GM18951 (cell line): ENCODE data around the gene AFAP1.

Source experiments
- POLR2A ChIP-seq: IDR thresholded peaks from 4 replicates; pipeline ENCODE4 v1.6.1; 2011; ENCODE audit warnings: mild to moderate bottlenecking; ENCODE audit not compliant: insufficient read length, insufficient read depth; ENCODE audit errors: extremely low read depth
- in situ Hi-C: fragments of 300-500 bp; cut with MboI; formaldehyde crosslinking; loops from one replicate; pipeline ENCODE4 v1.12.0; 2022; ENCODE audit warnings: low sequenced_read_pairs, mixed read lengths, inconsistent platforms; ENCODE audit not compliant: unreplicated experiment

The AFAP1 gene

GRCh38 chr4:7899184-7899869 is 40.3 kb downstream of the AFAP1 start:
- in situ Hi-C loops: no loop called here
- no peak for TF ChIP-seq POLR2A

GRCh38 chr4:7898385-7898784 is 41.3 kb downstream of the AFAP1 start:
- no peak for TF ChIP-seq POLR2A
- in situ Hi-C loops: no loop called here

DNA sequence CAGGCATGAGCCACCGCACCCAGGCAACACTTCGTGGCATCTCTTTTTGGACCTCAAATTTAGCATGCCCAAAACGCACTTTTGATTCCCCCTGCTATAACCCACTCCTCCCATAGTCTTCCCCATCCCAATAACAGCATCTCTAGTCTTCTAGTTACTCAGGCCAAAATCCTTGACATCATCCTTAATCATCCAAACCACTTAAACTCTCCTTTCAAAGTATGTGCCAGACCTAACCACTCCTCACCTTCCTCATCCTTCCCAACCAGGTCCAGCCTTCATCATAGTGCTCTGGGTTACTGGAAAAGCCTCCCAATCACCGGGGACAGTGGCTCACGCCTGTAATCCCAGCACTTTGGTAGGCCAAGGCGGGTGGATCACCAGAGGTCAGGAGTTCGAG is 41.9 kb downstream of the AFAP1 start:
- TF ChIP-seq POLR2A: no peak
- in situ Hi-C loops: no loop called here

DNA sequence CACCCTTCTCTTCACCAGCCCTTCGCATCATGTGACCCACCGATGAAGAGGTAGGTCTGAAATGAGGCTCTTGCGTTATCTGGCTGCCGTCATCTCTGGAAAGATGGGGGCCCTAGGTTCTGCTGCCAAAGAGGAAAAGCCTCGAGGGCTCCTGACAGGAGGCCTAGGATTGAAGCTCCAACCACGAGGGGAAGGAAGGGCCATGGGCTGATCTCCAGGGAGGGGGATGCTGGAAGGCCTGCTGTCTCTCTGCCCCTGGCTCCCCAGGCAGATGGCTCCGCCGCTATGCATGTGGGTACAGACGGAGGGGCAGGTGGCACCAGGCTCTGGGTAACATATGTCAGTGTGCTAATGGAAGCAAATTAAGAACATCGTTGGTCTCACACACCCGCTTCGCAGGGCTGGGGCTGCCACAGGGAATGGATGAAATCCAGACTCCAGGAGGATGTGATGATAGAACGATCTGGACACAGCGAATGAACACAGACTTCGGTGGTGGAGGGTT is 44.9 kb downstream of the AFAP1 start:
- in situ Hi-C loops: no loop called here
- TF ChIP-seq POLR2A: no peak

DNA sequence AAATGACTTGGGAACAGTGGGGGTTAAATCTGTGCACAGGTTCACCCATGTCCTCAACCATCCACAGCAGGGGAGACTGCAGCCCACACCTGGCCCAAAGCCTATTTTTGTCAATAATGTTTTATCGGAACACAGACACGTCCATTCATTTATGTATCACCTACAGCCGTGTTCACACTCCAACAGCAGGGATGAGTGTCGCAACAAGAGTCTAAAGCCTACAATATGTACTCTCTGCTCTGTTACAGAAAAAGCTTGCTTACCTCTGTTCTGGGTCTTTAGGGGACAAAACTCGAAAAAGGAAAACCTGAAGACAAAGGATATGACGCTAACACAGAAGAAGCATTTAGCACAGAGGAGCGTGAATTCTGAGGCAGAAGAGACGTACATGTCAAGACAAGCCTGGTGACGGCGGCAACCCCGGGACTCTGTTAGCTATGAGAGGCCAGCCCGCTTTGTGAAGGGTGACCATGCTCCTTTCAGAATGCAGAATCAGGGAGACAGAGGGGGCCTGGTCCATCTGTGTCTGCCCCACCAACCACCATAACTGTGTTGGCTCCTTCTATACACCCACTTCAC is 45.5 kb downstream of the AFAP1 start:
- in situ Hi-C loops: no loop called here

DNA sequence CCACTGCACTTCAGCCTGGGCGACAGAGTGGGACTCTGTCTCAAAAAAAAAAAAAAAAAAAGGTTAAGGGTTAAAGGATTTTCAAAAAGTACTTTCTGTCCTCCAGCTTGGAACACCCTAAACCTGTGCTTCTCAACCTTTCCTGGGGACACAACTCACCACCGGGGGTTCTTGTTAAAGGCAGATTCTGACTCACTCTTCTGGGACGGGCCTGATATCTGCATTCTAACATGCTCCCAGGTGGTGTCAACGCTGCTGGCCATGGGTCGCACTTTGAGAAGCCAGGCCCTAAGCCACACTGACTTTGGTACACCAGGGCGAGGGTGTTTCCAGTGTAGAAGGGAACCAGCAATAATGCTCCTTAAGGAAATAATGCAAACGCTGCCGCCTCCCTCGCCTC is 46.1 kb downstream of the AFAP1 start:
- in situ Hi-C loops: no loop called here
- no peak for TF ChIP-seq POLR2A

More for the DNA sequence above, 45.5 kb downstream of the AFAP1 start:
- no peak for TF ChIP-seq POLR2A

DNA sequence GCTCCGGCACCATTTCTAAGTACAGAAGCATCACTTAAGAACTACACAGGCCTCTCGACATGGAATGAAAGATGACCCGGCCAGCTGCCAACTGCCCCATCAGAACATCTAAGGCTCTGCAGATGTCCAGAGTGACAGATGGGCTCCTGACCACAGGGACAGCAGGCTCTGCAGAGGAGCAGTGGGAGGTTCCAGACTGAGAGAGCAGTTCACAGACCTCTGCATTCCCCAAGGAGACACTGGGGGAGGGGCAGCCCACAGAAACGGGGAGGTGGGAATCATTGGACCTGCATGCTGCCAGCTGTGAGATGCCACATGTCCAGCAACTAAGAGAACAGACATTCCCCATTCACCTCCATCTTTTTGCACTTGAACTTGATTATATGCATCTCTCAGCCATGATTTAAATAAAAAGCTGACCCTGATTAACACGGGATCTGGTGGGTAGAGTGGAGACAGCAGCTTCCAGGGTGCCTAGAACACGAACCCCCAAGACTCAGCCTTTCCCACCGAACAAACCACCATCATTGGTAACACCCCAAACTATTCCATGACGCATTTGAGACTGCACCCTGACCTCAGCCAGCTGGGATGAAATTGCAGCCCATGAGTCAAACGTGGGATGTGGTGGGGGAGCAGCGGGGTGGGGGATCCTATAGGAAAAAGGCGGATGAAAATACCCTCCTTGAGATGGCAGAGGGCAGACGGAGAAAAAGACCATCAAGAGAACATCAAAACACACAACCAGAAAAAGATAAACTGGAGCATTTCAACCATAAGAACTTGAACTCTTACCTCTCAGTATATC is 47.2 kb downstream of the AFAP1 start:
- TF ChIP-seq POLR2A: no peak
- in situ Hi-C loops: no loop called here

DNA sequence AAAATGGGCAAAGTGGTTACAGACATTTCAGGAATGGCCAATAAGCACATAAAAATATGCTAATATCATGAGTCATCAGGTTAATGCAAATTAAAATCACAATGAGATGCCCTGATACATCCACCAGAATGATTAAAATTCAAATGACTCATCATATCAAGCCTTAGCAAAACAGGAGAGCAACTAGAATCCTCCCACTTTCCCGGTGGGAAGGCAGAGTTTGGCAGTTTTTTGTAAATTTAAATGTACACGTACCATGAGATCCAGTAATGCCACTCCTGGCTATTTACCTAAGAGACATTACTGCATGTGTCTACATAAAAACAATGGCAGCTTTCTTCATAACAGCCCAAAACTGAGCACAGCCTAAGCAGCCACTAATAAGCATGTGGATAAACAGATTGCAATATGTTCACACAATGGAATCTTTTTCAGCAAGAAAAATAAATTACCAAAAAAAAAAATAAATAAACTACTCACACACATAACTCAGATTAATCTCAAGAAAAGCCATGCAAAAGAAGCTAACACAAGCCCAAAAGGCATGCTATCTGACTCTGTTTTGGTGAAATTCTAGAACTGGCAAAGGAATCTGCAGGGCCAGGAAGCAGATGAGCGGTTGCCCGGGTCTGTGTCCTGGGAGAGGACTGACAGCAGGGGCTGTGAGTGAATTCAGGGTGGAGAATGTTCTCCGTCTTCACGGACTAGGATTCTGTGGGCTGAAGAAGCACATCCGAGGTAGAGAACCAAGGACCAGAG is 48.8 kb downstream of the AFAP1 start:
- TF ChIP-seq POLR2A: no peak
- in situ Hi-C loops: no loop called here

DNA sequence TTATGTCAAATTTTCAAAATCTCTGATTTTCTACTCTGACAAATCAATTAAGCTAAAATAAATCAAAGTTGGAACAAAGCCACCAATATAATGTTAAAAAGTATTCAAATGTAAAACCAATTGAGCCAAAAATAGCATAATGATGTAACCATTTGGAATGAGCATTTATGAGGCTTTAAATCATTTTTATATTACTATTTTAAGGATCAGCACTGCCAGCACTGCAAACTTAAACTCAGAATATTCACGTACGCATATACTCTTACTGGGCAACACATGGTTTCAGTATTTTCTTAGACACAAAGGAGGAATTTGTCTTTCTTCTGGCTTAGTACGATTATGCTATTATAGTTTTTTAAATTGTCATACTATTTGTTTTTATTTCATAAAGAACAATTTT is 52.2 kb downstream of the AFAP1 start:
- in situ Hi-C loops: no loop called here
- no peak for TF ChIP-seq POLR2A

- in situ Hi-C loops: no loop called here
- TF ChIP-seq POLR2A: no peak
These were observed 53.4 kb downstream of the AFAP1 start for GRCh38 chr4:7886007-7886973.

DNA sequence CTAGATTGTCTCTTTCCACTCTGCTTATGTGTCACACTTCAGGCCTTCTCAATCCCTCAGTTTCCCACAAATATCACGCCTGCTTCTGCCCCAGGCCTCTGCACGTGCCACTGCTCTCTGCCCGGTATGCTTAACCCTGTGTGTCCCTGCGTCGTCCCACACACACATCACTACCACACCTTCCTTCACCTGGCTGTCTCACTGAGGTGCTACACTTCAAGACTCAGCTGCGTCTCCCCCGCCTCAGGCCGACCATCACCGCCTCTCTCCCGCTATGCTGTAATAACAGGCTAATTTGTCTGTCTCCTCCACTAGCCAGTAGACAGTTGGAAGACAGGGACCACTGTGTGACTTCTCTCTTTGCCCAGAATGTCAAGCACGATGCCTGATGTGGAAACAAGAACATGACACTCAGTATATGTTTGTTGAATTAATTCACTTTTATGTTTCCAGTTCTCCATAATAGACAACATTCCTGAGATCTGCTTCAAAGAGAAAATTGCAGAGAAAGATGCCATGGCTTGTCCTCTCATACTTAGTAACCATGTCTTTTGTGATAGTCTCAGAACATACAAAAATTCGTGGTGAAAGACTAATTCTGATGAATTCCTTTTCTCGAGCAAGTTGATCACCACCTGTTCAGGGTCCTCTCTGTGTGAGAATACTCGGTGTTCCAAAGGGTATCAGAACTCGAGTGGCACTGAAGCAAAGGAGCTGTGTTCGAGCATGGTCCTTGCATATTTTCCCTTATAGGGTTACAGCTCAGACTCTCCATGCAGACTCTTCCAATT is 54.2 kb downstream of the AFAP1 start:
- in situ Hi-C loops: no loop called here
- TF ChIP-seq POLR2A: no peak

GRCh38 chr4:7880683-7881082 is 59.0 kb downstream of the AFAP1 start:
- TF ChIP-seq POLR2A: no peak

GRCh38 chr4:7879127-7879526 is 60.5 kb downstream of the AFAP1 start:
- no peak for TF ChIP-seq POLR2A
- in situ Hi-C loops: no loop called here

More at GRCh38 chr4:7880683-7881082, 59.0 kb downstream of the AFAP1 start:
- in situ Hi-C loops: no loop called here
